ENCODE data around the gene NEURL1B.

GRCh38 chr5:172602783-172603231, 38.3 kb upstream of the NEURL1B start:
- TF ChIP-seq CTCF (IDR thresholded peaks at IDR 0.05), result no peak
- TF ChIP-seq EZH2 (IDR thresholded peaks at IDR 0.05; ENCODE audit: borderline replicate concordance, insufficient read depth, low read depth, low read length, poor library complexity, severe bottlenecking), result no peak

Measured in B cell (primary cell).